Loucy (cell line): ENCODE results near the gene C5AR2.

Experiments used
- EZH2phosphoT487 ChIP-seq: fragments of 200-600 bp; IDR thresholded peaks from 2 replicates; pipeline ENCODE4 v1.6.1; 2018; ENCODE audit warnings: antibody characterized with exemption, mild to moderate bottlenecking, moderate library complexity, borderline replicate concordance
- TF ChIP-seq, protein P1 (sequence below): fragments of 200-600 bp; sonication (generic); conservative IDR thresholded peaks from 2 replicates; pipeline ENCODE4 v1.5.1; 2014; ENCODE audit warnings: mild to moderate bottlenecking, antibody characterized with exemption, low read length

DNA sequence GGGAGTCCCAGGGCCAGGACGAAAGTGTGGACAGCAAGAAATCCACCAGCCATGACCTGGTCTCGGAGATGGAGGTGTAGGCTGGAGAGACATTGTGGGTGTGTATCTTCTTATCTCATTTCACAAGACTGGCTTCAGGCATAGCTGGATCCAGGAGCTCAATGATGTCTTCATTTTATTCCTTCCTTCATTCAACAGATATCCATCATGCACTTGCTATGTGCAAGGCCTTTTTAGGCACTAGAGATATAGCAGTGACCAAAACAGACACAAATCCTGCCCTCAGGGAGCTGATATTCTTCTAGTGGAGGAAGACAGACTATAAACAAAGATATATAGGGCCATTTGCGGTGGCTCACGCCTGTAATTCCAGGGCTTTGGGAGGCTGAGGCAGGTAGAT is 9.8 kb downstream of the C5AR2 start:
- no peak for TF ChIP-seq EZH2phosphoT487
- TF ChIP-seq, protein P1, sequence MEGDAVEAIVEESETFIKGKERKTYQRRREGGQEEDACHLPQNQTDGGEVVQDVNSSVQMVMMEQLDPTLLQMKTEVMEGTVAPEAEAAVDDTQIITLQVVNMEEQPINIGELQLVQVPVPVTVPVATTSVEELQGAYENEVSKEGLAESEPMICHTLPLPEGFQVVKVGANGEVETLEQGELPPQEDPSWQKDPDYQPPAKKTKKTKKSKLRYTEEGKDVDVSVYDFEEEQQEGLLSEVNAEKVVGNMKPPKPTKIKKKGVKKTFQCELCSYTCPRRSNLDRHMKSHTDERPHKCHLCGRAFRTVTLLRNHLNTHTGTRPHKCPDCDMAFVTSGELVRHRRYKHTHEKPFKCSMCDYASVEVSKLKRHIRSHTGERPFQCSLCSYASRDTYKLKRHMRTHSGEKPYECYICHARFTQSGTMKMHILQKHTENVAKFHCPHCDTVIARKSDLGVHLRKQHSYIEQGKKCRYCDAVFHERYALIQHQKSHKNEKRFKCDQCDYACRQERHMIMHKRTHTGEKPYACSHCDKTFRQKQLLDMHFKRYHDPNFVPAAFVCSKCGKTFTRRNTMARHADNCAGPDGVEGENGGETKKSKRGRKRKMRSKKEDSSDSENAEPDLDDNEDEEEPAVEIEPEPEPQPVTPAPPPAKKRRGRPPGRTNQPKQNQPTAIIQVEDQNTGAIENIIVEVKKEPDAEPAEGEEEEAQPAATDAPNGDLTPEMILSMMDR: no peak
